Muscle of back (tissue), 11 donors: ENCODE data around the gene EPB41. TPM values are rescaled to one million over a fixed set of nuclear protein-coding genes. Genes with fewer than 3 reads are reported as not detected.
"Not testable (repeated sequence)": the region's sequence is repeated elsewhere in the genome, so short reads cannot be mapped to it uniquely, and the experiment has no call there.

Experiments
- DNase-seq, 3 donors: peaks; one replicate each; pipeline versions ENCODE4 v3.0.0 to v3.0.0-alpha.2; 2013
- polyA plus RNA-seq, 10 donors: library from polyadenylated mRNA; unstranded; fragments of 120-200 nt; gene quantifications; one replicate each; pipeline ENCODE4 v1.2.1, GENCODE V29; 2013; ENCODE audit not compliant: insufficient read length in 10 of 10

The EPB41 gene
- polyA plus RNA-seq, 10 donors = 7.1 to 25.3 (median 11.6) TPM

- DNase-seq = no peak
Measured at GRCh38 chr1:29100487-29100886, 186.1 kb downstream of the EPB41 start.

GRCh38 chr1:29105822-29106221 is 191.5 kb downstream of the EPB41 start:
- no peak for DNase-seq

GRCh38 chr1:29108041-29108440 is 193.7 kb downstream of the EPB41 start:
- DNase-seq = not testable (repeated sequence)

GRCh38 chr1:29112705-29113412 is 198.5 kb downstream of the EPB41 start:
- DNase-seq = no peak

GRCh38 chr1:29113413-29114117 is 199.2 kb downstream of the EPB41 start:
- DNase-seq = no peak

GRCh38 chr1:29114654-29115053 is 200.3 kb downstream of the EPB41 start:
- DNase-seq = no peak

GRCh38 chr1:29117381-29117780 is 203.0 kb downstream of the EPB41 start:
- no peak for DNase-seq

- peak in 2 of 3 donors; percentile 42 to 57 for DNase-seq
Measured at GRCh38 chr1:29119121-29119929, 205.0 kb downstream of the EPB41 start.

- no peak for DNase-seq
Measured at GRCh38 chr1:29120367-29120766, 206.0 kb downstream of the EPB41 start.

- peak in 2 of 3 donors; percentile 60 to 85 for DNase-seq
Measured at GRCh38 chr1:29120947-29121485, 206.6 kb downstream of the EPB41 start.

- DNase-seq = no peak
Measured at GRCh38 chr1:29121516-29121935, 207.2 kb downstream of the EPB41 start.

GRCh38 chr1:29121936-29122681 is 207.7 kb downstream of the EPB41 start:
- DNase-seq = peak in 2 of 3 donors; percentile 65 to 90

GRCh38 chr1:29122682-29123052 is 208.3 kb downstream of the EPB41 start:
- peak in 2 of 3 donors; percentile 61 to 80 for DNase-seq

- peak in 2 of 3 donors; percentile 49 to 91 for DNase-seq
Measured at GRCh38 chr1:29123053-29123886, 208.9 kb downstream of the EPB41 start.

- peak in 1 of 3 donors; percentile 22 for DNase-seq
Measured at GRCh38 chr1:29123887-29124365, 209.6 kb downstream of the EPB41 start, which contains the start of gene TMEM200B. Gene TMEM200B (minus strand): TSS chr1:29123903. CDS start chr1:29121828, 2,075 bp downstream.

- DNase-seq = peak; percentile 85 to 97 (median 93)
Measured at GRCh38 chr1:29124366-29125236, 210.2 kb downstream of the EPB41 start.

- DNase-seq = no peak
Measured at GRCh38 chr1:29125237-29125641, 210.9 kb downstream of the EPB41 start.

- DNase-seq = no peak
Measured at GRCh38 chr1:29125788-29126187, 211.4 kb downstream of the EPB41 start.

- DNase-seq = no peak
Measured at GRCh38 chr1:29126198-29126597, 211.8 kb downstream of the EPB41 start.
